MCF 10A (cell line): ENCODE data around the gene ZFAND3. TPM values are rescaled to one million over a fixed set of nuclear protein-coding genes. Genes with fewer than 3 reads are reported as not detected.

ENCODE experiments used
- BruUV-seq: library from RNA; stranded (reverse); fragments of 400-500 nt; replicated peaks from 2 replicates; lab custom pipeline; 2021; lab: Mats Ljungman, UMichigan
- CTCF ChIA-PET: fragments of 300-600 bp; sonication (Branson Sonifier 250); formaldehyde crosslinking; extraction: SDS; loops from one replicate; lab custom pipeline; 2021; ENCODE audit warnings: antibody characterized with exemption, inconsistent platforms; lab: Yijun Ruan, JAX
- POLR2A ChIA-PET: fragments of 300-600, 350-650 bp; sonication (Branson Sonifier 250); formaldehyde crosslinking; extraction: SDS; loops from one replicate; lab custom pipeline; 2020; ENCODE audit warnings: antibody characterized with exemption, inconsistent platforms; lab: Yijun Ruan, JAX
- DNase-seq: peaks from one replicate; pipeline ENCODE4 v3.0.0-alpha.2; 2018; ENCODE audit not compliant: unreplicated experiment
- H3K27ac Mint-ChIP-seq: one replicate; pipeline ENCODE4 v1.8.0; 2022; ENCODE audit warnings: mild to moderate bottlenecking, low read depth, mixed read lengths; ENCODE audit not compliant: unreplicated experiment
- H3K27me3 Mint-ChIP-seq: one replicate; pipeline ENCODE4 v1.8.0; 2022; ENCODE audit warnings: mixed read lengths; ENCODE audit not compliant: insufficient read depth, unreplicated experiment
- H3K36me3 Mint-ChIP-seq: one replicate; pipeline ENCODE4 v1.8.0; 2022; ENCODE audit warnings: mild to moderate bottlenecking, moderate library complexity, mixed read lengths; ENCODE audit not compliant: insufficient read depth, unreplicated experiment
- H3K4me1 Mint-ChIP-seq: one replicate; pipeline ENCODE4 v1.8.0; 2022; ENCODE audit warnings: mixed read lengths; ENCODE audit not compliant: insufficient read depth, unreplicated experiment
- H3K4me3 Mint-ChIP-seq: one replicate; pipeline ENCODE4 v1.8.0; 2022; ENCODE audit warnings: mild to moderate bottlenecking, moderate library complexity, mixed read lengths; ENCODE audit not compliant: unreplicated experiment
- H3K9me3 Mint-ChIP-seq: one replicate; pipeline ENCODE4 v1.8.0; 2022; ENCODE audit warnings: mixed read lengths; ENCODE audit not compliant: unreplicated experiment
- CTCF ChIP-seq: fragments of 200-600 bp; IDR thresholded peaks from one replicate; pipeline ENCODE4 v1.8.0; 2022; ENCODE audit warnings: antibody characterized with exemption, mild to moderate bottlenecking; ENCODE audit not compliant: unreplicated experiment
- intact Hi-C: fragments of 100-400 bp; cut with micrococcal nuclease; formaldehyde crosslinking; loops from 2 replicates; pipeline ENCODE4 v1.14.1; 2022
- total RNA-seq: library from RNA; stranded (reverse); gene quantifications from 2 replicates; pipeline ENCODE4 v1.2.3, GENCODE V29; 2022

The ZFAND3 gene
- total RNA-seq, 1 experiment from 2014 or later: 100 TPM

GRCh38 chr6:37777272-37777834, 42.2 kb upstream of the ZFAND3 start:
- no peak for TF ChIP-seq CTCF
- no peaks in the 10 kb centered on the region for H3K9me3 Mint-ChIP-seq
- H3K4me3 Mint-ChIP-seq: no peak overlapping the region
- no peaks in the 10 kb centered on the region for H3K4me1 Mint-ChIP-seq
- no peaks in the 10 kb centered on the region for H3K36me3 Mint-ChIP-seq
- BruUV-seq: no TSS peak
- CTCF ChIA-PET: no interaction called here
- no peak overlapping the region for H3K27ac Mint-ChIP-seq
- intact Hi-C loops: no loop called here
- DNase-seq: no peak
- peaks cover 15% of the 10 kb centered on the region for H3K27me3 Mint-ChIP-seq
- POLR2A ChIA-PET: interaction anchor here (1.3 kb wide), 1 partner anchor 42 kb away, joined by 3 read pairs; the partner anchor contains the start of gene ZFAND3

GRCh38 chr6:37779111-37779800, 40.3 kb upstream of the ZFAND3 start:
- H3K4me1 Mint-ChIP-seq: no peaks in the 10 kb centered on the region
- no peaks in the 10 kb centered on the region for H3K9me3 Mint-ChIP-seq

DNA sequence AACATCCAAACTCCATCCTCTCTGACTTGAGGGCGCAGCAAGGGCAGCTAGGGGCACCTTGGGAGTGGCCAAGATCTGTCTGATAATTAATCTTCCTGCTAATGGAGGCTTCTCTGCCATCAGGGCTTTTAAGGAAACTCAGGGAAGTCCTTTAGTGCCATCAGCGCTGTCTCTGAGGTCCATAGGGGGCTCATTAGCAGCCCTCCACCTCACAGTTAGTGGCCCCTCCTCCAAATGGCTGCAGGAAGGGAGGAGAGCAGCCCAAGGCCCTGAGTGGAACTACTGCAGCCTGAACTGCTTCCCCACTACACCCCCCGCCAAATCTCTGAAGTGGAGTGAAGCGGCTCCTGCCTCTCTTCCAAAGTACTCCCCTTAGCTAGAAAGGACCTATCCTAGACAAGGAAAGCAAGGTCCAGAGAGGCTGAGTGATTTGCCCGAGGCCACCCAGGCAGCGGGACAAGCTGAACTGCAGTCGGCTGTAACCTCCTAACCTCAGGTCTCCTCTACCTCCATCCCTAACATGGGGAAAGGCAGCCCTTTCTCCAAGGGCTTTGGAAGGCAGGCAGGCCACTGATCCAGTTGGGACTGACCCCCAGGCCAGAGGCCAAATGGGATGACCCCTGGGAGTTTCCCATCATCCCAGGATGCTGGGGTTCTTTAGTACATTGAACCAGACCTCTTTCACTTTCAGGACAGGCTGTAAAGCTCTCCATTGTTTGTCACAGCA, 39.5 kb upstream of the ZFAND3 start:
- H3K27me3 Mint-ChIP-seq: no peaks in the 10 kb centered on the region
- BruUV-seq: no TSS peak
- TF ChIP-seq CTCF: no peak
- no peak overlapping the region for H3K27ac Mint-ChIP-seq
- no peaks in the 10 kb centered on the region for H3K9me3 Mint-ChIP-seq
- no peak overlapping the region for H3K4me3 Mint-ChIP-seq
- H3K36me3 Mint-ChIP-seq: no peaks in the 10 kb centered on the region
- H3K4me1 Mint-ChIP-seq: peaks cover 4% of the 10 kb centered on the region
- DNase-seq: no peak
- intact Hi-C loops: no loop called here
- ChIA-PET CTCF (interaction anchor here (0.6 to 2.2 kb wide), 2 partner anchors 11 to 1151 kb away, joined by 3 to 8 read pairs; no protein-coding TSS in a partner anchor), POLR2A (no interaction called here)

More at GRCh38 chr6:37779111-37779800, 40.3 kb upstream of the ZFAND3 start:
- no peak for TF ChIP-seq CTCF
- Mint-ChIP-seq H3K27me3 (no peaks in the 10 kb centered on the region), H3K4me3 (no peak overlapping the region), H3K27ac (no peak overlapping the region), H3K36me3 (no peaks in the 10 kb centered on the region)
- ChIA-PET POLR2A (interaction anchor here (0.9 kb wide), 1 partner anchor 501 kb away, joined by 3 read pairs; no protein-coding TSS in a partner anchor), CTCF (interaction anchor here (0.6 kb wide), 1 partner anchor 1152 kb away, joined by 3 read pairs; no protein-coding TSS in a partner anchor)
- intact Hi-C loops: no loop called here
- no TSS peak for BruUV-seq
- no peak for DNase-seq

GRCh38 chr6:37781788-37782187, 37.7 kb upstream of the ZFAND3 start:
- POLR2A ChIA-PET: interaction anchor here (0.5 kb wide), 1 partner anchor 9 kb away, joined by 4 read pairs; no protein-coding TSS in a partner anchor
- BruUV-seq: no TSS peak
- Mint-ChIP-seq H3K4me1 (peaks cover 6% of the 10 kb centered on the region), H3K27ac (no peak overlapping the region), H3K4me3 (no peak overlapping the region), H3K27me3 (no peaks in the 10 kb centered on the region), H3K36me3 (no peaks in the 10 kb centered on the region), H3K9me3 (no peaks in the 10 kb centered on the region)
- TF ChIP-seq CTCF: no peak
- CTCF ChIA-PET: interaction anchor here (0.8 to 2.2 kb wide), 2 partner anchors 9 kb away, joined by 6 to 8 read pairs; no protein-coding TSS in a partner anchor
- intact Hi-C loops: no loop called here
- no peak for DNase-seq
